Type B pancreatic cell (in vitro differentiated cells): ENCODE results near the gene ZNF287. TPM values are rescaled to one million over a fixed set of nuclear protein-coding genes. Genes with fewer than 3 reads are reported as not detected.
"Not testable (repeated sequence)": the region's sequence is repeated elsewhere in the genome, so short reads cannot be mapped to it uniquely, and the experiment has no call there.

Experiments
- DNase-seq: peaks from one replicate; pipeline ENCODE4 v3.0.0; 2021; ENCODE audit warnings: mixed read lengths; ENCODE audit not compliant: unreplicated experiment; ENCODE audit errors: extremely low spot score
- H3K27ac Mint-ChIP-seq: 2 replicates; pipeline ENCODE4 v1.8.0; 2021; ENCODE audit warnings: mild to moderate bottlenecking, mixed read lengths
- H3K27me3 Mint-ChIP-seq: 2 replicates; pipeline ENCODE4 v1.8.0; 2021; ENCODE audit warnings: mixed read lengths
- H3K36me3 Mint-ChIP-seq: 2 replicates; pipeline ENCODE4 v1.8.0; 2021; ENCODE audit warnings: mixed read lengths
- H3K4me1 Mint-ChIP-seq: one replicate; pipeline ENCODE4 v1.8.0; 2021; ENCODE audit warnings: mixed read lengths; ENCODE audit not compliant: unreplicated experiment
- H3K4me3 Mint-ChIP-seq: 2 replicates; pipeline ENCODE4 v1.8.0; 2021; ENCODE audit warnings: mild to moderate bottlenecking, mixed read lengths
- H3K9me3 Mint-ChIP-seq: 2 replicates; pipeline ENCODE4 v1.8.0; 2021; ENCODE audit warnings: mixed read lengths
- total RNA-seq: library from RNA; stranded (reverse); gene quantifications from 2 replicates; pipeline ENCODE4 v1.2.1, GENCODE V29; 2021; ENCODE audit warnings: low replicate concordance
- TF ChIP-seq, protein P1 (sequence below): fragments of 200-600 bp; sonication (generic); conservative IDR thresholded peaks from 2 replicates; pipeline ENCODE4 v1.5.0; 2021; ENCODE audit warnings: antibody characterized with exemption, mild to moderate bottlenecking

ZNF287 gene
- total RNA-seq, 1 donor from 2014 or later, result 14.3 TPM

DNA sequence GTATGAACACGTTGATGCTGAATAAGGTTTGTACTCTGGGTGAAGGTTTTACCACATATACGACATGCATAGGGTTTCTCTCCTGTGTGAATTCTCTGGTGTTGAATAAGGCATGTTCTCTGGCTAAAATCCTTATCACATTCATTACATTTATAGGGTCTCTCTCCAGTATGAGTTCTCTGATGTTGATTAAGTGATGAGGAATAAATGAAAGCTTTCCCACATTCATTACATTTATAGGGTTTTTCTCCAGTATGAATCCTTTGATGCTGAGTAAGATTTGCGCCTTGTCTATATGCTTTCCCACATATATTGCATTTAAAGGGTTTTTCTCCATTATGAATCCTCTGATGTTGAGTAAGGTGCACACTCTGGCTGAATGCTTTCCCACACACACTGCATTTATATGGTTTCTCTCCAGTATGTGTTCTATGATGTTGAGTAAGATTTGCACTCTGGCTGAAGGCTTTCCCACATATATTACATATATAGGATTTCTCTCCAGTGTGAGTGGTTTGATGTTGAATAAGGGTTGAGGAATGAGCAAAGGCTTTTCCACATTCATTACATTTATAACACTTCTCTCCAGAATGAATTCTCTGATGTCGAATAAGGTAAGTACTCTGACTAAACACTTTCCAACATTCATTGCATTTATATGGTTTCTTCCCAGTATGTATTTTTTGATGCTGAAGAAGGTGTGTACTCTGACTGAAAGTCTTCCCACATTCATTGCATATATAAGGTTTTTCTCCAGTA, 16.9 kb downstream of the ZNF287 start:
- Mint-ChIP-seq H3K9me3 (peaks cover 28% of the 10 kb centered on the region), H3K27me3 (no peaks in the 10 kb centered on the region), H3K36me3 (peaks cover 66% of the 10 kb centered on the region), H3K4me3 (no peak overlapping the region), H3K27ac (no peak overlapping the region), H3K4me1 (no peaks in the 10 kb centered on the region)
- DNase-seq, result no peak
- TF ChIP-seq, protein P1, sequence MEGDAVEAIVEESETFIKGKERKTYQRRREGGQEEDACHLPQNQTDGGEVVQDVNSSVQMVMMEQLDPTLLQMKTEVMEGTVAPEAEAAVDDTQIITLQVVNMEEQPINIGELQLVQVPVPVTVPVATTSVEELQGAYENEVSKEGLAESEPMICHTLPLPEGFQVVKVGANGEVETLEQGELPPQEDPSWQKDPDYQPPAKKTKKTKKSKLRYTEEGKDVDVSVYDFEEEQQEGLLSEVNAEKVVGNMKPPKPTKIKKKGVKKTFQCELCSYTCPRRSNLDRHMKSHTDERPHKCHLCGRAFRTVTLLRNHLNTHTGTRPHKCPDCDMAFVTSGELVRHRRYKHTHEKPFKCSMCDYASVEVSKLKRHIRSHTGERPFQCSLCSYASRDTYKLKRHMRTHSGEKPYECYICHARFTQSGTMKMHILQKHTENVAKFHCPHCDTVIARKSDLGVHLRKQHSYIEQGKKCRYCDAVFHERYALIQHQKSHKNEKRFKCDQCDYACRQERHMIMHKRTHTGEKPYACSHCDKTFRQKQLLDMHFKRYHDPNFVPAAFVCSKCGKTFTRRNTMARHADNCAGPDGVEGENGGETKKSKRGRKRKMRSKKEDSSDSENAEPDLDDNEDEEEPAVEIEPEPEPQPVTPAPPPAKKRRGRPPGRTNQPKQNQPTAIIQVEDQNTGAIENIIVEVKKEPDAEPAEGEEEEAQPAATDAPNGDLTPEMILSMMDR, result no peak

GRCh38 chr17:16537130-16537458, 31.9 kb downstream of the ZNF287 start:
- Mint-ChIP-seq H3K27ac (peak overlapping the region; percentile 97), H3K27me3 (no peaks in the 10 kb centered on the region), H3K36me3 (no peaks in the 10 kb centered on the region), H3K9me3 (no peaks in the 10 kb centered on the region), H3K4me3 (peak overlapping the region; percentile 98), H3K4me1 (peaks cover 10% of the 10 kb centered on the region)
- no peak for DNase-seq
- TF ChIP-seq, protein P1, result peak; percentile 10

DNA sequence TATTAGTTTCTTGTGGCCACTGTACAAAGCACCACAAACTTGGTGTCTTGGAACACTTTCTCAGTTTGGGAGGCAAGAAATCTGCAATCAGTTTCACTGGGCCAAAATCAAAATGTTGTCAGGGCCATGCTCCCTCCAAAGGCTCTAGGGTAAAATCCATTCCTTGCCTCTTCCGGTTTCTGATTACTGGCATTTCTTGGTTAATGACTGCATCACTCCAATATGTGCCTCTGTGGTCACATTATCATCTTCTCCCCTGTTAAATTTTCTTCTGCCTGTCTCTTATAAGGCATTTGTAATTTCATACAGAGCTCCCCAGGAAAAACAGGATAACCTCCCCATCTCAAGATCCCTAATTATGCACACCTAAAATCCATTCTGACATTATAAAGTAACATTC, 34.8 kb downstream of the ZNF287 start:
- Mint-ChIP-seq H3K36me3 (no peaks in the 10 kb centered on the region), H3K4me3 (no peak overlapping the region), H3K4me1 (peaks cover 10% of the 10 kb centered on the region), H3K9me3 (no peaks in the 10 kb centered on the region), H3K27me3 (peaks cover 15% of the 10 kb centered on the region), H3K27ac (no peak overlapping the region)
- no peak for DNase-seq
- TF ChIP-seq, protein P1, result no peak

DNA sequence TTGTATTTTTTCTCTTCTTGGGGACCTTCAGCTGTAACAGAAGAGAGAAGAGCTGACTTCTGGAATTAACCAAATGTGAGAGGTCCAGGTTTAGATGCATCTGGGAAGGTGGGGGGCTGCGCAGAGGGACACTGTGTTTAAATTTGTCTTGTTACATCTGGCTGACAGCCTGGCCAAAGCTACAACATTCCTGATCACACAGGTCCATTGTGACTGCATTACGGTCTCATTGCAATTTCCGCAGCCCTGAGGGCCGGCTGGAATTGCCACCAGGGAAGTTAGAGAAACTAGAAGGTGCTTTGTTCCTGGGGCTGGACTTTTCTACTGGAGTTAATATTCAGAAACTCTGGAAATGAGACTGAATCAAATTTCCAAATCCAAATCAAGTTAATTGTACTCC, 39.1 kb downstream of the ZNF287 start:
- H3K9me3 Mint-ChIP-seq, result no peaks in the 10 kb centered on the region
- DNase-seq, result no peak
- TF ChIP-seq, protein P1, result no peak
- H3K27me3 Mint-ChIP-seq, result peaks cover 42% of the 10 kb centered on the region
- H3K36me3 Mint-ChIP-seq, result no peaks in the 10 kb centered on the region
- H3K4me1 Mint-ChIP-seq, result peaks cover 1% of the 10 kb centered on the region
- no peak overlapping the region for H3K4me3 Mint-ChIP-seq
- no peak overlapping the region for H3K27ac Mint-ChIP-seq

DNA sequence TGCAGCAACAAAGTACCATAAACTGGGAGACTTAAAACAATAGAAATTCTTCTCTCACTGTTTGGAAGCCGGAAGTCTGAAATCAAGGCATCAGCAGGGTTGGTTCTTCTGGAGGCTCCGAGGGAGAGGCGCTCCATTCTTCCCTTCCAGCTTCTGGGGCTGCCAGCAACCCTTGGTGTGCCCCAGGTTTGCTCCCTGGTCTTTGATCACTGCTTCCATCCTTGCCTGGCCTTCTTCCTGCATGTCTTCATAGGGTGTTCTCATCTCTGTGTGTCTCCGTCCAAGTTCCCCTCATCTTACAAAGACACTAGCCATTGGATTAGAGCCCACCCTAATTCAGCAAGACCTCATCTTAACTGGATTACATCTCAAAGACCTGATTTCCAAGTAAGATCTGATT, 41.7 kb downstream of the ZNF287 start:
- H3K27me3 Mint-ChIP-seq, result peaks cover 46% of the 10 kb centered on the region
- TF ChIP-seq, protein P1, result no peak
- H3K9me3 Mint-ChIP-seq, result no peaks in the 10 kb centered on the region
- no peaks in the 10 kb centered on the region for H3K4me1 Mint-ChIP-seq
- no peak overlapping the region for H3K4me3 Mint-ChIP-seq
- no peaks in the 10 kb centered on the region for H3K36me3 Mint-ChIP-seq
- no peak for DNase-seq
- no peak overlapping the region for H3K27ac Mint-ChIP-seq

GRCh38 chr17:16525556-16525955, 43.4 kb downstream of the ZNF287 start:
- not testable (repeated sequence) for DNase-seq, H3K36me3 Mint-ChIP-seq, H3K27ac Mint-ChIP-seq, H3K4me3 Mint-ChIP-seq, H3K9me3 Mint-ChIP-seq, H3K4me1 Mint-ChIP-seq
- TF ChIP-seq, protein P1, result peak; percentile 26
- H3K27me3 Mint-ChIP-seq, result peaks cover 47% of the 10 kb centered on the region
